Suprapubic skin (tissue), 4 donors: ENCODE data around the gene AUTS2. TPM values are rescaled to one million over a fixed set of nuclear protein-coding genes. Genes with fewer than 3 reads are reported as not detected.

ENCODE experiments used
- DNase-seq, 2 donors: peaks; one replicate each; pipeline ENCODE4 v3.0.0-alpha.2; 2019; ENCODE audit warnings: low spot score in 2 of 2
- H3K27ac ChIP-seq: fragments of 200-600 bp; sonication (generic); one replicate; pipeline ENCODE4 v1.5.1; 2019
- H3K27me3 ChIP-seq: fragments of 200-600 bp; sonication (generic); one replicate; pipeline ENCODE4 v1.5.1; 2019
- H3K36me3 ChIP-seq: fragments of 200-600 bp; sonication (generic); one replicate; pipeline ENCODE4 v1.5.1; 2019
- H3K4me1 ChIP-seq: fragments of 200-600 bp; sonication (generic); one replicate; pipeline ENCODE4 v1.5.1; 2019
- H3K4me3 ChIP-seq: fragments of 200-600 bp; sonication (generic); one replicate; pipeline ENCODE4 v1.5.1; 2019; ENCODE audit warnings: mild to moderate bottlenecking
- H3K9me3 ChIP-seq: fragments of 200-600 bp; sonication (generic); one replicate; pipeline ENCODE4 v1.5.1; 2019
- CTCF ChIP-seq, 2 donors: fragments of 200-600 bp in 1 of 2; fragments of 450-650 bp in 1 of 2; sonication (generic) in 1 of 2; IDR thresholded peaks; one replicate each; pipeline ENCODE4 v1.5.1; 2016 to 2019; ENCODE audit warnings: antibody characterized with exemption in 2 of 2, mild to moderate bottlenecking in 1 of 2, moderate library complexity in 1 of 2
- EP300 ChIP-seq: sonication (generic); formaldehyde crosslinking; IDR thresholded peaks from one replicate; pipeline ENCODE4 v1.6.1; 2017; ENCODE audit warnings: antibody characterized with exemption
- POLR2A ChIP-seq, 2 donors: fragments of 450-650 bp; IDR thresholded peaks; one replicate each; pipeline ENCODE4 v1.6.1; 2017; ENCODE audit warnings: antibody characterized with exemption in 2 of 2, mild to moderate bottlenecking in 2 of 2, moderate library complexity in 2 of 2
- POLR2AphosphoS5 ChIP-seq, 3 donors: sonication (generic); formaldehyde crosslinking; IDR thresholded peaks; one replicate each; pipeline ENCODE4 v1.6.1; 2017; ENCODE audit warnings: antibody characterized with exemption in 3 of 3
- WGBS: methylation state at CpG from one replicate; pipeline ENCODE4 v1.1.5; 2018; 5-methylcytosine and 5-hydroxymethylcytosine counted together
- total RNA-seq, 4 donors: library from RNA; depleted of rRNA; stranded (reverse); fragments of >200 nt; gene quantifications; one replicate each; pipeline ENCODE4 v1.1.0, GENCODE V29; 2016

The AUTS2 gene
- total RNA-seq, 4 donors from 2014 or later = 31.0 to 102 (median 56.4) TPM

DNA sequence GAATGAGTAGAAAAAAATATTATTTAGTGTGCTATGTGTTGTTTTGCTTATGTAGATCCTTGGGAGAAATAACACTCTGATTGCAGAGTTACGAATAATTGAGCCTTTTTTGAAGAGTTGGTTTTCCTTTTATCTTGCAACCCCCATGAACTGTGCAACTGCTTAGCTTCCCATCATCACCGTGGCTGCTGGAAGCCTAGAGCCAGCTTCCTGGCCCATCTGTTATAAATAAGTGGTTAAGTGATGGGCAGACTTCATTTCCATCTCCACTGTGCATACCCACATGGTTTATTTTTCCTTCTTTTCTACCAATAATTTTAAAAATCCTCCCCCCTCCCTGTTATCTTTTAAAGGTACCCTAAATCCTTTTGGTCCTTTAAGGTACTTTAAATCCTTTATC, 978.8 kb downstream of the AUTS2 start:
- H3K4me3 ChIP-seq = no peak overlapping the region
- 74% methylated on average over 2 of the region's 2 CpGs for WGBS
- TF ChIP-seq CTCF (IDR thresholded peaks at IDR 0.05) (no peak), POLR2A (IDR thresholded peaks at IDR 0.05) (no peak), POLR2AphosphoS5 (IDR thresholded peaks at IDR 0.05) (no peak), EP300 (no peak)
- no peak overlapping the region for H3K27ac ChIP-seq
- DNase-seq = no peak
- peaks cover 8% of the 10 kb centered on the region for H3K4me1 ChIP-seq
- no peaks in the 10 kb centered on the region for H3K36me3 ChIP-seq
- H3K27me3 ChIP-seq = no peaks in the 10 kb centered on the region
- no peaks in the 10 kb centered on the region for H3K9me3 ChIP-seq

- TF ChIP-seq CTCF (IDR thresholded peaks at IDR 0.05) = no peak
- TF ChIP-seq EP300 = no peak
- no peak for TF ChIP-seq POLR2A (IDR thresholded peaks at IDR 0.05)
- no peak for TF ChIP-seq POLR2AphosphoS5 (IDR thresholded peaks at IDR 0.05)
- Histone ChIP-seq H3K4me1 (peaks cover 8% of the 10 kb centered on the region), H3K9me3 (no peaks in the 10 kb centered on the region), H3K4me3 (no peak overlapping the region), H3K27me3 (no peaks in the 10 kb centered on the region), H3K27ac (no peak overlapping the region), H3K36me3 (no peaks in the 10 kb centered on the region)
- DNase-seq = no peak
- 98% methylated on average over 3 of the region's 3 CpGs for WGBS
Measured at GRCh38 chr7:70578131-70578530, 979.9 kb downstream of the AUTS2 start.

- TF ChIP-seq POLR2A (IDR thresholded peaks at IDR 0.05) (no peak), CTCF (IDR thresholded peaks at IDR 0.05) (no peak), POLR2AphosphoS5 (IDR thresholded peaks at IDR 0.05) (no peak), EP300 (no peak)
- H3K27ac ChIP-seq = no peak overlapping the region
- H3K4me3 ChIP-seq = no peak overlapping the region
- 89% methylated on average over 6 of the region's 6 CpGs for WGBS
- DNase-seq = no peak
- no peaks in the 10 kb centered on the region for H3K9me3 ChIP-seq
- H3K27me3 ChIP-seq = no peaks in the 10 kb centered on the region
- H3K4me1 ChIP-seq = peaks cover 17% of the 10 kb centered on the region
- no peaks in the 10 kb centered on the region for H3K36me3 ChIP-seq
Measured at GRCh38 chr7:70579397-70580097, 981.3 kb downstream of the AUTS2 start.

DNA sequence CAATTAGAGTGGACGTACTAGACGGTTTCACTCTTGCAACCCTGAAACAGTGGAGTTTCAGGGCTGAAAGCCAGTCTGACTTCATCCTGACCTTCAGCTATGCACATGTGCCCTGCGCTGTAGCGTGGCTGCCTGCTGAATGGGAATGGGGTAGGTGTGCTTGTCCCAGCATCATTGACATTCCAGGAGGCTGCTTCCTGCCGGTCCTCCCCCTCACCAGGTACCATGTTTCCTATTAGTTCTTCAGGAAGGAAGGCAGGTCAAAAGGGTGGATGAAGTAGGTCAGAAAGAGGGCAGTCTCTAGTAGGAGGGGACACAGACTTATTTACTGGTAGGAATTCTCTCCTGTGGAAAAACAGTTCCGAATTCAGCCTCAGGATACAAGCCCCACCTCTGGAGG, 981.9 kb downstream of the AUTS2 start:
- no peak for DNase-seq
- Histone ChIP-seq H3K27me3 (no peaks in the 10 kb centered on the region), H3K36me3 (no peaks in the 10 kb centered on the region), H3K4me1 (peaks cover 12% of the 10 kb centered on the region), H3K27ac (no peak overlapping the region), H3K9me3 (no peaks in the 10 kb centered on the region), H3K4me3 (no peak overlapping the region)
- TF ChIP-seq CTCF (IDR thresholded peaks at IDR 0.05) = no peak
- WGBS = 90% methylated on average over 6 of the region's 6 CpGs

DNA sequence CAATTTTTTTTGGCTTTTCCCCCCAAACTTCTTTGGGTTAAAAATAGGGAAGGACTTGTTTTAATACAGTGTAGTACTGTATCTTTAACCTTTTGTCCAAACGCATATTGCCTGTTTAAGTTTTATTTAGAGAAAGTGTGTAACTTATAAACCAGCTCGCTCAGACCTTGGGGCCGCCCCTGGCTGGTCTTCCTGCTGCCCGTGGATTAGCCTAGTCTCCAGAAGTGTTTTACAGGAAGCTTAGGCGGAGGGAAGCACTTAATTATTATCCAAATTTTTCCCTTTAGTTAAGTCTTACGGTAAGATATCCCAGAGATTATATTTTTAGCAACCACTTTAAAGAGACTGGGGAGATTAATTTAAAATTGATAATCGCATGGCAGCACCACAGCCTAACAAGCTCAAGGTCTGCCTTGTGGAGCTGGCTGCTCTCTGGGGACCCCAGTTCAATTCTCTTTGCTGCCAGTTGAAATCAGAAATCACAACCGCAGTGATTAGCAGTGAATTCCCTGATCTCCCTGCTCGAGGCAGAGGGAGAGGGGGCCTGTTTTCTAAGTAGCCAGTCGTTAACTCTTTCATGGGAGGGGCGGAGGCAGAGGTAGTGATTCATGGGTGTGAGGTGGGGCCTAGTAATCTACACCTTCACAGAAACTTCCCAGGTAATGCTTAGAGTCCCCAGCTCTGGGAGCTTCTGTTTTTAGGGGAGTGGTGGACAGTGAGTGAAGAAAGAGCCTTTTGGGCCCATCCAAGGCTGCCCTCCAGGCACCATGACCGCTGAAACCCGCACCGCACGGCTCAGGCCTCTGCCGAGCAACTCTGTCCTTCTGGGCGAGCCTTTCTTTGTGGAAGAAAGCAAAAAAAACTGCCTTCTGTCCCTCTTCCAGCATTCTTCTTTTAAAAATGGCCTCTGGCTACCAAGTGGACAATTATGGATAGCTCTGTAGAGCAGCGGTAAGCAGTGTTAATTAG, 984.9 kb downstream of the AUTS2 start:
- H3K4me1 ChIP-seq = peaks cover 9% of the 10 kb centered on the region
- TF ChIP-seq EP300 (no peak), POLR2AphosphoS5 (IDR thresholded peaks at IDR 0.05) (no peak), POLR2A (IDR thresholded peaks at IDR 0.05) (no peak), CTCF (IDR thresholded peaks at IDR 0.05) (no peak)
- no peaks in the 10 kb centered on the region for H3K9me3 ChIP-seq
- H3K36me3 ChIP-seq = no peaks in the 10 kb centered on the region
- no peaks in the 10 kb centered on the region for H3K27me3 ChIP-seq
- no peak overlapping the region for H3K4me3 ChIP-seq
- H3K27ac ChIP-seq = no peak overlapping the region
- DNase-seq = no peak
- WGBS = 79% methylated on average over 18 of the region's 18 CpGs
